ENCODE measurements around the gene SLC22A2. TPM values are rescaled to one million over a fixed set of nuclear protein-coding genes. Genes with fewer than 3 reads are reported as not detected.

SLC22A2 gene
- total and polyA plus RNA-seq, 2 donors (not counting 1 experiment from before 2014, with no cell fraction given), result not detected

DNA sequence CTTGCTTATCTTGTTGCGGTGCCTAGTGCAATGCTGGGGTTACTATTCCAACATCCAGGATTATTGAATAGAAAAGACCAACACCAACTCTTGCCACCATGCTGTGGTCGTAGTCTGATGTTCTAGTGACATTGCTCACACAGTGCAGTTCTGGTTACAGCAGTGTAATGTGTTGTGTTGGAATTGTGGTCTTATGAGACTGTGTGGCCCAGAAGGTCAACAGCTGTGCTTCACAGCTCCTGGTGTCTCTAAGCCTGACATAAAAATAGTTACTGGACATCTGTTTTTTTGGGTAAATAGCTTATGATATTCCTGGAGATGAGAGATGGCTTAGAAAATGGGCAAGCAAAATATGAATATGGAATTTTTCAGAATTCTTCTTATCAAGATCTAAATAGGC lies 57.6 kb downstream of the SLC22A2 start:
- Histone ChIP-seq H3K27ac (ENCODE audit: insufficient read depth, low read length) (no peak overlapping the region), H3K79me2 (ENCODE audit: control insufficient read depth, insufficient read depth, low read length) (no peaks in the 10 kb centered on the region), H3K27me3 (ENCODE audit: control insufficient read depth, insufficient read depth, low read length) (no peaks in the 10 kb centered on the region), H2AFZ (ENCODE audit: low read length) (no peak overlapping the region), H3K9me3 (ENCODE audit: control insufficient read depth, insufficient read depth, low read depth, low read length) (no peaks in the 10 kb centered on the region), H3K4me2 (ENCODE audit: extremely low read depth, insufficient read depth, low read length) (no peak overlapping the region), H3K36me3 (ENCODE audit: control insufficient read depth, insufficient read depth, low read length) (no peaks in the 10 kb centered on the region), H3K4me1 (ENCODE audit: control insufficient read depth, extremely low read depth, insufficient read depth, low read length) (no peaks in the 10 kb centered on the region), H4K20me1 (ENCODE audit: control insufficient read depth, extremely low read depth, insufficient read depth, low read length) (no peaks in the 10 kb centered on the region), H3K4me3 (replicated peaks in 1 of 4; ENCODE audit: control extremely low read depth in 1 of 4, insufficient read depth in 1 of 4, low read depth in 3 of 4, low read length in 4 of 4) (no peak overlapping the region), H3K9ac (ENCODE audit: insufficient read depth, low read length) (no peak overlapping the region)
- no peak for TF ChIP-seq EZH2 (IDR thresholded peaks at IDR 0.05; ENCODE audit: low read length, missing control alignments)
- TF ChIP-seq, protein P1, sequence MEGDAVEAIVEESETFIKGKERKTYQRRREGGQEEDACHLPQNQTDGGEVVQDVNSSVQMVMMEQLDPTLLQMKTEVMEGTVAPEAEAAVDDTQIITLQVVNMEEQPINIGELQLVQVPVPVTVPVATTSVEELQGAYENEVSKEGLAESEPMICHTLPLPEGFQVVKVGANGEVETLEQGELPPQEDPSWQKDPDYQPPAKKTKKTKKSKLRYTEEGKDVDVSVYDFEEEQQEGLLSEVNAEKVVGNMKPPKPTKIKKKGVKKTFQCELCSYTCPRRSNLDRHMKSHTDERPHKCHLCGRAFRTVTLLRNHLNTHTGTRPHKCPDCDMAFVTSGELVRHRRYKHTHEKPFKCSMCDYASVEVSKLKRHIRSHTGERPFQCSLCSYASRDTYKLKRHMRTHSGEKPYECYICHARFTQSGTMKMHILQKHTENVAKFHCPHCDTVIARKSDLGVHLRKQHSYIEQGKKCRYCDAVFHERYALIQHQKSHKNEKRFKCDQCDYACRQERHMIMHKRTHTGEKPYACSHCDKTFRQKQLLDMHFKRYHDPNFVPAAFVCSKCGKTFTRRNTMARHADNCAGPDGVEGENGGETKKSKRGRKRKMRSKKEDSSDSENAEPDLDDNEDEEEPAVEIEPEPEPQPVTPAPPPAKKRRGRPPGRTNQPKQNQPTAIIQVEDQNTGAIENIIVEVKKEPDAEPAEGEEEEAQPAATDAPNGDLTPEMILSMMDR (conservative IDR thresholded peaks at IDR 0.05 in 1 of 2, IDR thresholded peaks at IDR 0.05 in 1 of 2; ENCODE audit: low read depth in 1 of 2, low read length in 2 of 2), result no peak
- no peak for DNase-seq (ENCODE audit: low read depth in 2 of 2)

DNA sequence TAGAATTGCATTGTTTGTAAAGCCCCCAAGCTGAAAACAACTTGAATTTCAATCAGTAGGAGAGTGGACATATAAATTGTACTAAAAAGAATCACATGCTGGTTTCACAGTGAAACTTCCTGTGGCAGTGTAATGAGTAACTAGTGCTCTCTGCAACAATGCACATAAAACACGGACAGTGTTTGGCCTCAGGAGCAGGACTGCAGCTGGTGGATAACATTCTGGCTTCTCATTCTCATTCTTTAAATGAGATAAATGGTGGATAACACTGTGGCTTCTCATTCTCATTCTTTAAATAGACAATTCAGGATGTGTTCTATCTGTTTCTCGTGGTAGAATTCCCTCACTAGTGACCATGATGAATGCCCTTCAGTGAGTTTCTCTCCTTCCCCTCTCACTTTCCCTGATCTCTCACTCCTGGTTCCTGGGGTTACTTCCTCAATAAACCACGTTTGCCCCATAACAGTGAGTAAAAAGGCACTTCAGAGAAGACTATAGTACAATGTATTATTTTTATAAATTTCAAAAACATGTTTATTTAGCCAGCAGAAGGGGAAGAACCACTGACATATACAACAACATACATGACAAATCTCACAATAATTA lies 59.9 kb downstream of the SLC22A2 start:
- no peak overlapping the region for H3K9ac ChIP-seq (ENCODE audit: insufficient read depth, low read length)
- no peaks in the 10 kb centered on the region for H3K9me3 ChIP-seq (ENCODE audit: control insufficient read depth, insufficient read depth, low read depth, low read length)
- no peak overlapping the region for H3K4me3 ChIP-seq (replicated peaks in 1 of 4; ENCODE audit: control extremely low read depth in 1 of 4, insufficient read depth in 1 of 4, low read depth in 3 of 4, low read length in 4 of 4)
- DNase-seq (ENCODE audit: low read depth in 2 of 2), result peak in 1 of 2 donors; percentile 51
- TF ChIP-seq, protein P1 (conservative IDR thresholded peaks at IDR 0.05 in 1 of 2, IDR thresholded peaks at IDR 0.05 in 1 of 2; ENCODE audit: low read depth in 1 of 2, low read length in 2 of 2), result no peak
- TF ChIP-seq EZH2 (IDR thresholded peaks at IDR 0.05; ENCODE audit: low read length, missing control alignments), result no peak
- no peak overlapping the region for H3K4me2 ChIP-seq (ENCODE audit: extremely low read depth, insufficient read depth, low read length)
- no peaks in the 10 kb centered on the region for H3K4me1 ChIP-seq (ENCODE audit: control insufficient read depth, extremely low read depth, insufficient read depth, low read length)
- H3K79me2 ChIP-seq (ENCODE audit: control insufficient read depth, insufficient read depth, low read length), result no peaks in the 10 kb centered on the region
- H4K20me1 ChIP-seq (ENCODE audit: control insufficient read depth, extremely low read depth, insufficient read depth, low read length), result no peaks in the 10 kb centered on the region
- H3K27me3 ChIP-seq (ENCODE audit: control insufficient read depth, insufficient read depth, low read length), result no peaks in the 10 kb centered on the region
- no peaks in the 10 kb centered on the region for H3K36me3 ChIP-seq (ENCODE audit: control insufficient read depth, insufficient read depth, low read length)
- no peak overlapping the region for H2AFZ ChIP-seq (ENCODE audit: low read length)
- H3K27ac ChIP-seq (ENCODE audit: insufficient read depth, low read length), result no peak overlapping the region

GRCh38 chr6:160197662-160198061 lies 61.0 kb downstream of the SLC22A2 start:
- H3K9ac ChIP-seq (ENCODE audit: insufficient read depth, low read length), result no peak overlapping the region
- no peak for DNase-seq (ENCODE audit: low read depth in 2 of 2)
- no peaks in the 10 kb centered on the region for H3K27me3 ChIP-seq (ENCODE audit: control insufficient read depth, insufficient read depth, low read length)
- H3K79me2 ChIP-seq (ENCODE audit: control insufficient read depth, insufficient read depth, low read length), result no peaks in the 10 kb centered on the region
- H3K27ac ChIP-seq (ENCODE audit: insufficient read depth, low read length), result no peak overlapping the region
- no peaks in the 10 kb centered on the region for H3K36me3 ChIP-seq (ENCODE audit: control insufficient read depth, insufficient read depth, low read length)
- no peaks in the 10 kb centered on the region for H3K4me1 ChIP-seq (ENCODE audit: control insufficient read depth, extremely low read depth, insufficient read depth, low read length)
- H3K4me3 ChIP-seq (replicated peaks in 1 of 4; ENCODE audit: control extremely low read depth in 1 of 4, insufficient read depth in 1 of 4, low read depth in 3 of 4, low read length in 4 of 4), result no peak overlapping the region
- no peaks in the 10 kb centered on the region for H3K9me3 ChIP-seq (ENCODE audit: control insufficient read depth, insufficient read depth, low read depth, low read length)
- no peak overlapping the region for H3K4me2 ChIP-seq (ENCODE audit: extremely low read depth, insufficient read depth, low read length)
- H4K20me1 ChIP-seq (ENCODE audit: control insufficient read depth, extremely low read depth, insufficient read depth, low read length), result no peaks in the 10 kb centered on the region
- H2AFZ ChIP-seq (ENCODE audit: low read length), result no peak overlapping the region
- TF ChIP-seq, protein P1 (conservative IDR thresholded peaks at IDR 0.05 in 1 of 2, IDR thresholded peaks at IDR 0.05 in 1 of 2; ENCODE audit: low read depth in 1 of 2, low read length in 2 of 2), result no peak
- no peak for TF ChIP-seq EZH2 (IDR thresholded peaks at IDR 0.05; ENCODE audit: low read length, missing control alignments)

All from fibroblast of lung (primary cell).